K562 (cell line): ENCODE results near the gene CAMK2N1. TPM values are rescaled to one million over a fixed set of nuclear protein-coding genes. Genes with fewer than 3 reads are reported as not detected.

Experiments
- CBX3 ChIP-seq, 2 experiments: IDR thresholded peaks; 1 replicate in 1 of 2; 2 replicates in 1 of 2; pipeline ENCODE4 v1.6.1; 2012; ENCODE audit warnings: inconsistent platforms in 2 of 2, low read length in 2 of 2, borderline replicate concordance in 1 of 2, control low read depth in 1 of 2
- CREB3L1 ChIP-seq: fragments of 450-650 bp; IDR thresholded peaks from 2 replicates; pipeline ENCODE4 v1.6.1; 2014; ENCODE audit warnings: low read depth, mild to moderate bottlenecking, moderate library complexity, borderline replicate concordance
- DIDO1 ChIP-seq: fragments of 450-650 bp; IDR thresholded peaks from 2 replicates; pipeline ENCODE4 v1.6.1; 2016; ENCODE audit warnings: low read depth, missing biosample characterization, missing genetic modification characterization
- ESRRA ChIP-seq: fragments of 450-650 bp; IDR thresholded peaks from 2 replicates; pipeline ENCODE4 v1.6.1; 2014; ENCODE audit warnings: low read depth, mild to moderate bottlenecking, moderate library complexity, borderline replicate concordance
- GABPB1 ChIP-seq: sonication (generic); formaldehyde crosslinking; IDR thresholded peaks from 2 replicates; pipeline ENCODE4 v1.8.0; 2022; ENCODE audit warnings: mild to moderate bottlenecking, missing genetic modification reagents
- GMEB1 ChIP-seq: fragments of 250-450 bp; sonication (Bioruptor Pico); IDR thresholded peaks from 2 replicates; pipeline ENCODE4 v1.4.0; 2020; ENCODE audit warnings: mild to moderate bottlenecking
- KLF13 ChIP-seq: fragments of 450-650 bp; IDR thresholded peaks from 2 replicates; pipeline ENCODE4 v1.6.1; 2016; ENCODE audit warnings: missing genetic modification characterization, low read depth, mild to moderate bottlenecking, missing compliant biosample characterization, moderate library complexity, borderline replicate concordance
- MCM5 ChIP-seq: fragments of 450-650 bp; IDR thresholded peaks from 2 replicates; pipeline ENCODE4 v1.6.1; 2016; ENCODE audit warnings: low read depth
- MLLT1 ChIP-seq, 2 experiments: fragments of 450-650 bp; IDR thresholded peaks; 2 replicates each; pipeline ENCODE4 v1.6.1; 2016
- MTA3 ChIP-seq: fragments of 450-650 bp; formaldehyde crosslinking; IDR thresholded peaks from 2 replicates; pipeline ENCODE4 v1.6.1; 2017; ENCODE audit warnings: mild to moderate bottlenecking, borderline replicate concordance
- PML ChIP-seq: IDR thresholded peaks from 2 replicates; pipeline ENCODE4 v1.6.1; 2012; ENCODE audit warnings: low read length, inconsistent platforms
- PYGO2 ChIP-seq: fragments of 450-650 bp; IDR thresholded peaks from 2 replicates; pipeline ENCODE4 v1.6.1; 2016; ENCODE audit warnings: mild to moderate bottlenecking, missing genetic modification characterization, moderate library complexity, missing compliant biosample characterization
- RFX1 ChIP-seq: fragments of 450-650 bp; IDR thresholded peaks from 2 replicates; pipeline ENCODE4 v1.6.1; 2016; ENCODE audit warnings: mild to moderate bottlenecking, moderate library complexity
- SIN3B ChIP-seq: fragments of 450-650 bp; IDR thresholded peaks from 2 replicates; pipeline ENCODE4 v1.6.1; 2017; ENCODE audit warnings: low read depth, mild to moderate bottlenecking, moderate library complexity
- THAP12 ChIP-seq: fragments of 250-450 bp; sonication (Bioruptor Pico); IDR thresholded peaks from 2 replicates; pipeline ENCODE4 v1.9.0; 2021; ENCODE audit warnings: mild to moderate bottlenecking, inconsistent platforms
- THRAP3 ChIP-seq: fragments of 450-650 bp; IDR thresholded peaks from 2 replicates; pipeline ENCODE4 v1.6.1; 2016; ENCODE audit warnings: mild to moderate bottlenecking, inconsistent platforms, borderline replicate concordance
- ZBTB1 ChIP-seq: sonication (generic); formaldehyde crosslinking; IDR thresholded peaks from 2 replicates; pipeline ENCODE4 v1.8.1; 2023; ENCODE audit warnings: missing genetic modification reagents, low read depth, mild to moderate bottlenecking, borderline replicate concordance
- ZNF740 ChIP-seq, 3 experiments: fragments of 200-800 bp in 1 of 3; sonication (Bioruptor generic) in 1 of 3; sonication (generic) in 1 of 3; formaldehyde crosslinking in 1 of 3; IDR thresholded peaks; 2 replicates each; pipeline versions ENCODE4 v1.6.1 to v1.8.0; 2016 to 2022; ENCODE audit warnings: mild to moderate bottlenecking in 2 of 3, missing compliant biosample characterization in 2 of 3, missing genetic modification characterization in 2 of 3, missing genetic modification reagents in 1 of 3
- polyA plus RNA-seq, 8 experiments: library from polyadenylated mRNA; depleted of rRNA in 4 of 8; stranded (reverse) in 5 of 8; unstranded in 3 of 8; fragments of >200 nt; fragmentation: Nextera tagmentation in 2 of 8; fragmentation: Illumina TruSeq in 1 of 8; extraction: Ambion mirVana in 2 of 8; extraction: Trizol in 1 of 8; gene quantifications; 2 replicates each; pipeline versions ENCODE4 v1.2.1 to v1.2.3, GENCODE V29; 2011 to 2014; ENCODE audit warnings: inconsistent platforms in 1 of 8, missing spikeins in 1 of 8
- total RNA-seq, 7 experiments: library from RNA; depleted of rRNA in 6 of 7; stranded (reverse); fragments of >200 nt in 6 of 7; fragmentation: Illumina TruSeq in 2 of 7; extraction: Trizol in 2 of 7; gene quantifications; 2 replicates each; pipeline versions ENCODE4 v1.2.1 to v1.2.3, GENCODE V29; 2011 to 2021; ENCODE audit warnings: low replicate concordance in 1 of 7

The CAMK2N1 gene
- total and polyA plus RNA-seq, 9 of the 15 experiments (the other 6 are each of a cell fraction or from before 2014, with no cell fraction given), result 0.09 to 1.4 (median 0.34) TPM

- TF ChIP-seq MLLT1 (IDR thresholded peaks at IDR 0.05), result no peak; a peak in 1 of 4 replicates
- TF ChIP-seq GMEB1 (CRISPR knock-in tag), result peak; percentile 27; the same call in 1 of the 2 replicates
- TF ChIP-seq THRAP3, result peak; percentile 62; the same call in 1 of the 2 replicates
- TF ChIP-seq GABPB1 (CRISPR knock-in tag), result peak; percentile 98
- TF ChIP-seq PML, result peak; percentile 56; the same call in 1 of the 2 replicates
- peak; percentile 97 for TF ChIP-seq RFX1
- TF ChIP-seq THAP12, result peak; percentile 84
- peak; percentile 99 for TF ChIP-seq ZNF740 (CRISPR knock-in tag; IDR thresholded peaks at IDR 0.05)
- peak in 1 of 2 experiments; percentile 96; a peak in 2 of 4 replicates for TF ChIP-seq ZNF740 (tag; IDR thresholded peaks at IDR 0.05)
- TF ChIP-seq CBX3 (IDR thresholded peaks at IDR 0.05; ENCODE audit: borderline replicate concordance in 1 of 2, low read length in 2 of 2), result peak in 1 of 2 experiments; percentile 87; a peak in 1 of 3 replicates
- TF ChIP-seq CREB3L1, result 0 out of 2 replicates have a peak, but pooled peaks have one; percentile 15
- no peak for TF ChIP-seq MCM5
- peak; percentile 61; the same call in 1 of the 2 replicates for TF ChIP-seq MTA3
- TF ChIP-seq ZBTB1 (CRISPR knock-in tag), result no peak
- no peak for TF ChIP-seq KLF13 (tag)
- TF ChIP-seq ESRRA, result peak; percentile 100
- no peak for TF ChIP-seq PYGO2 (tag)
- TF ChIP-seq SIN3B, result peak; percentile 97
- peak; percentile 90 for TF ChIP-seq DIDO1
Measured at GRCh38 chr1:20507564-20508410, 21.8 kb upstream of the CAMK2N1 start, which contains the start of gene MUL1 (continued).
